Stimulated activated CD4-positive, alpha-beta T cell treated with anti-CD3 and anti-CD28 coated beads, TNF-alpha, amount 100 ng/mL, for 1 hour (primary cell): ENCODE measurements around the gene ZNF76.
"Not testable (repeated sequence)": the region's sequence is repeated elsewhere in the genome, so short reads cannot be mapped to it uniquely, and the experiment has no call there.

Experiments used
- DNase-seq, 3 donors: peaks; one replicate each; pipeline ENCODE4 v3.0.0-alpha.2; 2020; ENCODE audit warnings: low read depth in 3 of 3, low spot score in 1 of 3

The ZNF76 gene

DNA sequence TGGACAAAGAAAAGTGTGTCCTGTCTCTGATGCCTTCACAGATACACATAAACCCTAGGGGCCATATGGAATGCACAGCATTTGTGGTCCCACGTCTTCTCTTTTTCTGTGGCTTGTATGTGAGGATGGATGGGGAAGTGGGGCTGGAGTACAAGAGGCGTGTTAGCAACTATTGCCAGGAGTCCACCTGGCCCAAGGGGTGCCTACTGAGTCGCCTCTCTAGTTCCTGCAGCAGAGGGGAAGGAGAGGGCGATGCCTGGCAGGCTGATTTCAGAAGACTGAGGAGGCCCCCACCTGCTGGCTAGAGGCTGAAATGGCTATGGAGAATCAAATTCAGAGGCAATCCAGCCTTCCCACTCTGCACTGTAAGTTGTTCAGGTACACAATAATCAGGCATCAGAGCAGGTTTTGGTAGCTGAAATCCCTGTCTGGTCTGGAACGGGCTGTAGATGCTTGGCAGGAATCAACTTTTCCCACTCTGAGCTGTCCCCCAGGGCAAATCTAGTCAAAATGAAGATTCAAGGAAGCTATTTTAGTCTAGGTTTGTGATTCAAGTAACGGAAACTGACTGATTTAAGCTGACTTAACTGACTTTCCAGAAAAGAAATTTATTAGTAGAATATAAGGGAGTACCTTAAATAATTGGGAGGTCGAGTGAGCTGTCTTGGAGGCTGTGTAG lies 68.0 kb downstream of the ZNF76 start:
- peak; percentile 47 to 65 (median 49) for DNase-seq

DNA sequence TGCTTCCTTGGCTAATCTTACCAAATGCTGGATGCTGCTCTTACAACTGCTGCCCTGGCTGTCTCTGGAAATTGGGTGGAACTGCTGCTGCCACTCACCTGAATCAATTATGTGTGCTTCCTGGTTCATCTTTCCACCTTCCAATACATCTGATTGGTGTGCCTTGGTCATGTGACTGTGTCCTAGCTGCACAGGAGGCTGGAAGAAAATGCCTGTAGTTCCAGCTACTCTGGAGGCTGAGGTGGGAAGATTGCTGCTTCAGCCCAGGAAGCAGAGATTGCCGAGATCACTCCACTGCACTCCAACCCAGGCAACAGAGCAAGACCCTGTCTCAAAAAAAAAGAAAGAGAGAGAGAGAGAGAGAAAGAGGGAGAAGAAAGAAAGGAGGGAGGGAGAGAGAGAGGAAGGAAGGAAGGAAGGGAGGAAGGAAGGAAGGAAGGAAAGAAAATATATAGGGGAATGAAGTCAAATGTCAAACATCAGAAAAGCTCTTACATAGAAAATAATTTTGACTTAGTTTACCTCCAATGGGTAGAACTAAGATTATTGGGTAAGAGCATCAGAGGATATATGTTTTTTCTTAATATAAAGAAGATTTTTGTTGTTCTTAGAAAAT lies 68.7 kb downstream of the ZNF76 start:
- DNase-seq, result no peak

DNA sequence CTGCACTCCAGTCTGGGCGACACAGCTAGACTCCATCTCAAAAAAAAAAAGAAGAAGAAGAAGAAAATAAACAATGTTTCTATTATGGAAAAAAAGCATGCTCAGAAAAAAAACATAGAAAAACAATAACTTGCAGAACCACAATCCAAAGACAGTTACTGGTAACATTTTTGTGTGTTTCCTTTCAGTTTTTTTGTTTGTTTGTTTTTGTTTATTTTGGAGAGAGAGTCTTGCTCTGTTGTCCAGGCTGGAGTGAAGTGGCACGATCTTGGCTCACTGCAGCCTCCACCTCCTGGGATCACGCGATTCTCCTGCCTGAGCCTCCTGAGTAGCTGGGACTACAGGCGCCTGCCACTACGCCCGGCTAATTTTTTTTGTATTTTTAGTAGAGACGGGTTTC lies 69.4 kb downstream of the ZNF76 start:
- DNase-seq, result not testable (repeated sequence)

DNA sequence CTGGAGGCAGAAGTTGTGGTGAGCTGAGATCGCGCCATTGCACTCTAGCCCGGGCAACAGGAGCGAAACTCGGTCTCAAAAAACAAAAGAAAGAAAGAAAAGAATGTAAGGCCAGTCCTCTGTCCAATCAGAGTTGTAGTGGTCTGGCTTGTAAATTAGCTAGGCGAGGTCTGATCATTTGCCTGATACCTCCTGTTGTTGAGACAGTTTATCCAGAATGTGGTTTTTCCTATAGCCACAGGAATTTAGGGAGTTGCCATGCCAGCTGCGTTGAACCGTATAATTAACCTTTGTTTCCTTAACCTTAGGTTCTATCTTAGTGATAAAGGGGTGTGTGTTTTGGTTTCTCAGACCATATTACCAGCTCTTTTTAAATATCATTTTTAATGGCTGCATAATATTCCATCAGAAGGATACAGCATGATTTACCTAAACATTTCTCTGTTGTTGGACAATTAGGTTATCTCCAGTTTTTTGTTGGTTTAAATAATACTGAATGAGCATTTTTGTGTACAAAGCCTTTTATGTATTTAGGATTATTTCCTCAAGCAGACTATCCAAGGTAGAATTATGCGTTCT lies 71.1 kb downstream of the ZNF76 start:
- no peak for DNase-seq

DNA sequence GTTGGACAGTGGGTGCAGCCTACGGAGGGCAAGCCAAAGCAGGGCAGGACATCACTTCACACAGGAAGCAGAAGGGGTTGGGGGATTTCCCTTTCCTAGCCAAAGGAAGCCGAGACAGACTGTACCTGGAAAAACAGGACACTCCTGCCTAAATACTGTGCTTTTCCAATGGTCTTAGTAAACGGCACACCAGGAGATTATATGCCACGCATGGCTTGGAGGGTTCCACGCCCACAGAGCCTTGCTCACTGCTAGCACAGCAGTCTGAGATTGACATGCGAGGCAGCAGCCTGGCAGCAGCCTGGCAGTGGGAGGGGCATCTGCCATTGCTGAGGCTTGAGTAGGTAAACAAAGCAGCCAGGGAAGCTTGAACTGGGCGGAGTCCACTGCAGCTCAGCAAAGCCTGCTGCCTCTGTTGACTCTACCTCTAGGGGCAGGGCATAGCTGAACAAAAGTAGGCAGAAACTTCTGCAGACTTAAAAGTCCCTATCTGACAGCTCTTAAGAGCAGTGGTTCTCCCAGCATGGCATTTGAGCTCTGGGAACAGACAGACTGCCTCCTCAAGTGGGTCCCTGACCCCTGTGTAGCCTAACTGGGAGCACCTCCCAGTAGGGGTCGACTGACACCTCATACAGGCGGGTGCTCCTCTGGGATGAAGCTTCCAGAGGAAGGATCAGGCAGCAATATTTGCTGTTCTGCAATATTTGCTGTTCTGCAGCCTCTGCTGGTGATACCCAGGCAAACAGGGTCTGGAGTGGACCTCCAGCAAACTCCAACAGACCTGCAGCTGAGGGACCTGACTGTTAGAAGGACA lies 72.7 kb downstream of the ZNF76 start:
- peak in 2 of 3 donors; percentile 55 to 57 for DNase-seq

GRCh38 chr6:35341557-35341956 lies 82.0 kb downstream of the ZNF76 start:
- DNase-seq, result no peak

DNA sequence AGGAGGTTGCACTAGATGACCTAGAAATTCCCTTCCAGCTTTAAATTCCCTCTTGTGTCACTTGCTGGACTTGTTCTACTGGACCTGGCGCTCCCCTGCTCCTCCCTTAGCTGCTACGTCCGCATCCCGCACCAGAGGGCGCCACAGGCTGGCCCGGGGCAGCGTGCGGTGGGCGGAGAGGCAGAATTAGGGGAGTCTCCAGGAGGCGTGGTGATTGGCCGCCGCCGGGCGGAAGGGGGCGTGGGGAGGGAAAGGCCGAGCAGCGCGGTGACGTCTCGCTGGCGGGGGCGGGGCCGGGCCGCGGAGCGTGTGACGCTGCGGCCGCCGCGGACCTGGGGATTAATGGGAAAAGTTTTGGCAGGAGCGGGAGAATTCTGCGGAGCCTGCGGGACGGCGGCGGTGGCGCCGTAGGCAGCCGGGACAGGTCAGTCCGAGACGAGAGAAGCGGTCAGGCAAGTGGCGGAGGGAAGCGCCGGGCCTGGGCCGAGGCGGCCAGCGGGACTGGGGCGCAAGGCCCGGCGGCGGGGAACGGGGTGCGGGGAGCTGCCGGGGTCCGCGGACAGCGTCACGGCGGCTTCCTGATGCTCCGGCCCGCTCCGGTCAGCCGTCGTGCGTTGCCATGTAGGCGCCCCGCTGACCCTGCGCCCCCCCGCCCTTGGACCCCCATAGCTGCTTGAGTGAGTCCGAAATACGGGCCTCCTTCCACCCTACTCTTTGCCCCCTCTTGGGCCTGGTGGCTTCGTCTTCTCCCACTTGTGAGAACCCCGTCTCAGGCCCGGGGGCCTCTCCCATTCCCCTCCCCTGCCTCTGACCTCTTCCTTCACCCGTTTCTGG lies 82.9 kb downstream of the ZNF76 start, which contains the start of gene PPARD:
PPARD (plus strand) TSS at position 301 of the 834 bp plus-strand sequence. CDS start 68,530 bp downstream, outside the sequence.
- DNase-seq, result peak; percentile 92 to 98 (median 93)

- no peak for DNase-seq
Observed at GRCh38 chr6:35343092-35343834, 83.7 kb downstream of the ZNF76 start.

DNA sequence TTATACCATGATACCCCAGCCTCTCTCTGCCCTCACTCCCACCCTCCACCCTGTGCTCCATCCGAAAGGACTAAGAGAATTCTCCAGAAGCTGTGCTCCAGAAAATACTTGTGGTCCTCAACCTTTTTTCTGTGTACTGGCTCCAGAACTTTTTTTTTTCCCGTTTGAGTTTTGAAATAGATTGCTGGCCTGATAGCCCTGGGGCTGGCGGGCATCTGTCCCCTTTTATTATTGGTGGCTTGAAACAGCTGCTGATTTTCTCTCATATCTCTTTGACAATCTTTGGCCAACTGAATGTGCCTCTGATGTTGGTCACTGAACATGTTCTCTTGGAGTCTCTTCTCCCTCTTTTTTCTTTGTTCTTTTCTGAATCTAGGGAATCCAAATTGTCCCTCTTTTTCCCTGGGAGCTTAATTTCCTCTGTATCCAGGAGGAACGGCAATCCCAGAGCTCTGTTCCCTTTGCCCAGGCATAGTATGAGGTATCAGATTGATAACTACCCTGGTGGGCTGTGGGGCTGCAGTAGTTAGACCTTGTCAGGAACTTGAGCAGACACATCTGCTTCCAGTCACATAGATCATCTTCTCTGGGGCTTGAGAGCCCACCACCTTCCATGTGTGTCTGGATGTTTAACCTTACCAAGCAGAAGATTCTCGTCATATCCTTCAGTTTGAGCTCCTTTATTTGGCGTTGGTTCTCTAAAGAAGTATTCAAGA lies 84.5 kb downstream of the ZNF76 start:
- DNase-seq, result no peak
